ENCODE results near the gene HACD2. TPM values are rescaled to one million over a fixed set of nuclear protein-coding genes. Genes with fewer than 3 reads are reported as not detected.
A peak's percentile ranks its signal among the peaks of the same experiment; 100 is the strongest.

The HACD2 gene
- total RNA-seq, 3 donors from 2014 or later: 20.6 to 27.5 (median 26.8) TPM

GRCh38 chr3:123536153-123536895, 48.5 kb downstream of the HACD2 start:
- H3K4me3 Mint-ChIP-seq: no peak overlapping the region
- peaks cover 14% of the 10 kb centered on the region for H3K4me1 Mint-ChIP-seq (ENCODE audit: low read depth)
- ATAC-seq (peak in 1 of 2 donors; percentile 51), DNase-seq (no peak)
- peaks cover 4% of the 10 kb centered on the region for H3K36me3 Mint-ChIP-seq (ENCODE audit: insufficient read depth)
- no peaks in the 10 kb centered on the region for H3K27me3 Mint-ChIP-seq (ENCODE audit: low read depth)
- no peaks in the 10 kb centered on the region for H3K9me3 Mint-ChIP-seq

GRCh38 chr3:123535580-123535979, 49.3 kb downstream of the HACD2 start:
- H3K27me3 Mint-ChIP-seq (ENCODE audit: low read depth): no peaks in the 10 kb centered on the region
- H3K4me1 Mint-ChIP-seq (ENCODE audit: low read depth): peaks cover 12% of the 10 kb centered on the region
- no peak overlapping the region for H3K4me3 Mint-ChIP-seq
- ATAC-seq (no peak), DNase-seq (no peak)
- H3K9me3 Mint-ChIP-seq: no peaks in the 10 kb centered on the region
- H3K36me3 Mint-ChIP-seq (ENCODE audit: insufficient read depth): peaks cover 2% of the 10 kb centered on the region

- no peak overlapping the region for H3K4me3 Mint-ChIP-seq
- ATAC-seq (no peak), DNase-seq (no peak)
- H3K27me3 Mint-ChIP-seq (ENCODE audit: low read depth): no peaks in the 10 kb centered on the region
- no peaks in the 10 kb centered on the region for H3K36me3 Mint-ChIP-seq (ENCODE audit: insufficient read depth)
- peaks cover 6% of the 10 kb centered on the region for H3K4me1 Mint-ChIP-seq (ENCODE audit: low read depth)
- no peaks in the 10 kb centered on the region for H3K9me3 Mint-ChIP-seq
Observed at GRCh38 chr3:123534264-123534663, 50.6 kb downstream of the HACD2 start.

DNA sequence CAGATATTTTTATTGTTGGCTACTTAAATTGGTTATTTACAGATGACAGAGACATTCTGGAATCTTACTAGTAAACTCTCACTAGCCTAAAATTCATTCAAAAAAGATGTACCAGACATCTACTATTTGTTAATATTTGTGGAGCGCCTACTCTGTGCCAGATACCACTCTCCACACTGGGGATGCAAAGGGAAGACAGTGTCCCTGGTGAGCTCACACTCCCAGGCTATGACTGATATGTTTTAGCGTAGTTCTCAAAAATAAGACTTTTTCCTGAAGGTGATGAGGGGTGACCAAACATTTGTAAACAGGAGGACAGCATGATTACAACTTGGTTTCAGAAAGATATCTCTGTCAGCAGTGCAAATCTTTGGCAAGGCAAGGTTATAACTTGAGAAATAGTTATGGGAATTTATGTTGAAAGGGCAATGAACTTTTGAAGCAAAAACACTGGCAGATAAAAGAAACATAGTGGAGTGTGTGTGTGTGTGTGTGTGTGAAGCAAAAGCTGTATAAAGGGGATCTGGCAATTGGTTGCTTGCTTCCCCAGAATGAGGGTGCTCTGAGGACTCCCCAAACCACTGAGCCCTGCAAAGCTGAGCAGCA, 51.2 kb downstream of the HACD2 start:
- Mint-ChIP-seq H3K36me3 (ENCODE audit: insufficient read depth) (no peaks in the 10 kb centered on the region), H3K4me1 (ENCODE audit: low read depth) (peaks cover 6% of the 10 kb centered on the region), H3K27me3 (ENCODE audit: low read depth) (no peaks in the 10 kb centered on the region), H3K4me3 (no peak overlapping the region), H3K9me3 (no peaks in the 10 kb centered on the region)
- DNase-seq (no peak), ATAC-seq (no peak)

- Mint-ChIP-seq H3K27me3 (ENCODE audit: low read depth) (no peaks in the 10 kb centered on the region), H3K36me3 (ENCODE audit: insufficient read depth) (peaks cover 25% of the 10 kb centered on the region), H3K4me3 (no peak overlapping the region), H3K9me3 (no peaks in the 10 kb centered on the region), H3K4me1 (ENCODE audit: low read depth) (peaks cover 29% of the 10 kb centered on the region)
- DNase-seq (no peak), ATAC-seq (no peak)
Observed at GRCh38 chr3:123528130-123528529, 56.7 kb downstream of the HACD2 start.

DNA sequence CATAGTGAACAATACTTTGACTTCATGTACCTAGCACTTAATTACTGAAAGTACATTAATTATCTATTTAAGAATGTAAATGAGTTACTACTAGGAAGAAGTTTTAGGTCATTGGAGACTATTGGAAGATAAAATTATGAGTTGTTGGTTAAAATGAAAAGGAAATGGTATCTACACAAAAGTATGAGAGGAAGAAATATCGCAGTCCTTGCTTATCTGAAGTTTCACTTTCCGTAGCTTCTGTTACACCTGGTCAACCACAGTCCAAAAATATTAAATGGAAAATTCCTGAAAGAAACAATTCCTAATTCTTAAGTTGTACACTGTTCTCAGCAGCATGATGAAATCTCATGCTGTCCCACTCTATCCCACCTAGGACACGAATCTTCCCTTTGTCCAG, 57.8 kb downstream of the HACD2 start:
- no peak for DNase-seq
- no peaks in the 10 kb centered on the region for H3K27me3 Mint-ChIP-seq (ENCODE audit: low read depth)
- H3K36me3 Mint-ChIP-seq (ENCODE audit: insufficient read depth): peaks cover 28% of the 10 kb centered on the region
- no peaks in the 10 kb centered on the region for H3K9me3 Mint-ChIP-seq
- no peak for ATAC-seq
- peaks cover 38% of the 10 kb centered on the region for H3K4me1 Mint-ChIP-seq (ENCODE audit: low read depth)
- no peak overlapping the region for H3K4me3 Mint-ChIP-seq

DNA sequence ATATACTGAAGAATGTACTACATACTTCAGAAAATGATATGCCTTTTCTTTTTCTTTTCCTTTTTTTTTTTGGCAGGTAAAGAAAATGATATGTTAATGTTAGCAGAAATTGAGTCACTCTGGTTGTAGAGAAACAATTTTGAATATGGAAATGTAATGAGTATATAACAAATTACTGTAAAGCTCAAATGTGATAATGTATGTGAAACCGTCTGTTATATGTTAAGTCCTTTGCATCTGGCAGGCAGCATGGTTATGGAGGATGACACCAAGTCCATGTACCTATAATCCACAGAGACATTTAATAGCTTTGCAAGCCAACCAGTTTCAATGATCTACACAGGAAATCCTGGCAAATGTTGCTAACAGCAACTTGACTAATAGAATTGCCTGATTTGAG, 58.4 kb downstream of the HACD2 start:
- Mint-ChIP-seq H3K36me3 (ENCODE audit: insufficient read depth) (peaks cover 30% of the 10 kb centered on the region), H3K4me3 (no peak overlapping the region), H3K4me1 (ENCODE audit: low read depth) (peaks cover 42% of the 10 kb centered on the region), H3K27me3 (ENCODE audit: low read depth) (no peaks in the 10 kb centered on the region), H3K9me3 (no peaks in the 10 kb centered on the region)
- no peak for DNase-seq
- no peak for ATAC-seq

GRCh38 chr3:123525433-123525832, 59.4 kb downstream of the HACD2 start:
- ATAC-seq: no peak
- Mint-ChIP-seq H3K4me3 (no peak overlapping the region), H3K4me1 (ENCODE audit: low read depth) (peaks cover 50% of the 10 kb centered on the region)

GRCh38 chr3:123524981-123525380, 59.9 kb downstream of the HACD2 start:
- H3K9me3 Mint-ChIP-seq: no peaks in the 10 kb centered on the region
- no peak overlapping the region for H3K4me3 Mint-ChIP-seq
- H3K27me3 Mint-ChIP-seq (ENCODE audit: low read depth): no peaks in the 10 kb centered on the region
- ATAC-seq: no peak
- DNase-seq: no peak
- H3K4me1 Mint-ChIP-seq (ENCODE audit: low read depth): peaks cover 50% of the 10 kb centered on the region
- H3K36me3 Mint-ChIP-seq (ENCODE audit: insufficient read depth): peaks cover 30% of the 10 kb centered on the region

More at GRCh38 chr3:123525433-123525832, 59.4 kb downstream of the HACD2 start:
- no peaks in the 10 kb centered on the region for H3K27me3 Mint-ChIP-seq (ENCODE audit: low read depth)
- H3K9me3 Mint-ChIP-seq: no peaks in the 10 kb centered on the region
- H3K36me3 Mint-ChIP-seq (ENCODE audit: insufficient read depth): peaks cover 30% of the 10 kb centered on the region
- no peak for DNase-seq

GRCh38 chr3:123523023-123523412, 61.8 kb downstream of the HACD2 start:
- Mint-ChIP-seq H3K36me3 (ENCODE audit: insufficient read depth) (peaks cover 28% of the 10 kb centered on the region), H3K4me1 (ENCODE audit: low read depth) (peaks cover 55% of the 10 kb centered on the region), H3K9me3 (no peaks in the 10 kb centered on the region), H3K27me3 (ENCODE audit: low read depth) (no peaks in the 10 kb centered on the region), H3K4me3 (peak overlapping the region; percentile 3)
- ATAC-seq: no peak
- no peak for DNase-seq

DNA sequence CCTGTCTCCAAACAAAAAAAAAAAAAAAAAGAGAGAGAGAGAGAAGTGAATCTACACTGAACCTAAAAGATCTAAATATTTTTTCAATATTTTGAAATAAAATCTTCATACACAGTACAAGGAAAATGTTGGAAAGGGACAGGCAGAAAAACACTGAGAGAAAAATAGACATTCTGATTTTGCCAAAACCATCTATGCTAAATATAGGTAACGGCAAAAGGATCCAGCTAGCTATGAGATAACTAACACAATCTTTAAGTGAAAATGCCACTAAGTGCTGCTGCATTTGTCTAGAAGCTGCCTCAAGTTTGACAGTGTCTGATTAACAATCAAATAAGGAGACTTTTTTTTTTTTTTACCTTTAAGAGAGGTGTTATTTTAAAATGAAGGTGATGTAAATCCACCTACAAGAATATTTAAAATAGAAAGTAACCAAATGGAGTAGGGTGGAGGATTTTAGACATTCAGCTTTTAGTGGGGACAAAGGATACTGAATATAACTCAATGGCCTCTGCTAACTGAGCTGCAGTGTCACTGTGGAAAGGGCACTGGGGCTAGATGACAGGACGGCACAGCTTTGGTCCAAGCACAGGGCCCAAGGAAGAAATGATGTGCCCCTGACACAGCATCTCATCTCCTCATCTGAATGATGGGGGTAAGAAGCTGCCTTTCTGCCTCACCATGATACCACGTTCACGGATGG, 62.4 kb downstream of the HACD2 start:
- ATAC-seq (no peak), DNase-seq (no peak)
- Mint-ChIP-seq H3K4me3 (no peak overlapping the region), H3K4me1 (ENCODE audit: low read depth) (peaks cover 55% of the 10 kb centered on the region), H3K36me3 (ENCODE audit: insufficient read depth) (peaks cover 24% of the 10 kb centered on the region), H3K27me3 (ENCODE audit: low read depth) (no peaks in the 10 kb centered on the region), H3K9me3 (no peaks in the 10 kb centered on the region)

DNA sequence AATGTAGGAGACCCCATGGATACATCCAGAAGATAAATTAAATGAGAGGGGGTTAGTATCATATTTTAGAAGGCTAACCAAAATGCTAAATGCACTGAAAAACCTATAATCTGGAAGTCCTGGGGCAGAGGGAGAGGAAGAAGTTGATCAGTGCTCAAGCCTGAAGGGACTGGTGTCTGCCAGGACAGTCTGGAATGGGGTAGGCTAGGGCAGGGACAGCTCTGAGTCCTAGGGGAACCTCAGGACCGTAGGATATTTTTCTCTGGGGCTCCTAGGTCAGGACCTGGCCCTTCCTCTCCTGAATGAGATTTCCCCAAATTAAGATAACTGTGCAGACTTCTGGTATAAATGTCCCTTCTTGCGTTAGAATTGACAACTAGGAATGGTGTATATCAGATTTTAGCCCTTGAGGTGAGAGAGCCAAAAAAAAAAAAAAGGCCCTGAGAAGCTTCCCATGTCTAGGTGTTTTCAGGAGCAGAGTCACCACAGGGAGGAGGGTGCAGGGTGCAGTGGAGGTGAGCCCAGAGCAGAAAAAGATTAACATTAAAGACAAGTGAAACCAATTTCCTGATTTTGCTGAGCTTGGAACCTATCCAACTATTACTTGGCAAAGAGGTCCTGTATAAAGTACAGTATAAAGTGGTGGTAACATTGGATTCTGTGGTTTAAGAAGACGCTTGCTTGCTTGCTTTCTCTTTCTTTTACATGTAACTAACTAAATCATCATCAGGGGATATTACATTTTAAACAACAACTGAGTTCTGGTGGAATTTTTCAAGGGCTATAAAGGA, 63.5 kb downstream of the HACD2 start:
- no peaks in the 10 kb centered on the region for H3K9me3 Mint-ChIP-seq
- peaks cover 53% of the 10 kb centered on the region for H3K4me1 Mint-ChIP-seq (ENCODE audit: low read depth)
- peaks cover 18% of the 10 kb centered on the region for H3K36me3 Mint-ChIP-seq (ENCODE audit: insufficient read depth)
- no peak for DNase-seq
- no peaks in the 10 kb centered on the region for H3K27me3 Mint-ChIP-seq (ENCODE audit: low read depth)
- ATAC-seq: no peak
- peak overlapping the region; percentile 38 for H3K4me3 Mint-ChIP-seq

DNA sequence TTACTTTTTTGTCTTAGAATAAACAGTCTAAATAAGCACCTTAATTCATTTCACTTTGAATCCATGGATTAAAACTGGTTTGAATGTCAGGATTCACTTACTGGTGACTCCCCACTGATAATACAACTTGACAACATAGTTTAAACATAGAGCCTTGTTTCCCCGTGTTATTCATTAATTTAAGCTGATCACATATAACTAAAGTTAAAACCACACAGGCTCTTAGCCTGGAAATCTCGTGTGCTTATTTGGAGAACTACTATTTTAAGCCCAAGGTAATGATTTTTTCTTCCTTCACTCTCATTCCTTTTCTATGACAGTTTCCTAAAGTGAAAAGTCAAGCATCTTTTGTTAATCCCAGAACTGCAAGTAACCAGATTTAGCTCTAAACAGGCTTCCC, 64.2 kb downstream of the HACD2 start:
- ATAC-seq (no peak), DNase-seq (no peak)
- Mint-ChIP-seq H3K36me3 (ENCODE audit: insufficient read depth) (peaks cover 13% of the 10 kb centered on the region), H3K4me3 (no peak overlapping the region), H3K27me3 (ENCODE audit: low read depth) (no peaks in the 10 kb centered on the region), H3K9me3 (no peaks in the 10 kb centered on the region), H3K4me1 (ENCODE audit: low read depth) (peaks cover 51% of the 10 kb centered on the region)

DNA sequence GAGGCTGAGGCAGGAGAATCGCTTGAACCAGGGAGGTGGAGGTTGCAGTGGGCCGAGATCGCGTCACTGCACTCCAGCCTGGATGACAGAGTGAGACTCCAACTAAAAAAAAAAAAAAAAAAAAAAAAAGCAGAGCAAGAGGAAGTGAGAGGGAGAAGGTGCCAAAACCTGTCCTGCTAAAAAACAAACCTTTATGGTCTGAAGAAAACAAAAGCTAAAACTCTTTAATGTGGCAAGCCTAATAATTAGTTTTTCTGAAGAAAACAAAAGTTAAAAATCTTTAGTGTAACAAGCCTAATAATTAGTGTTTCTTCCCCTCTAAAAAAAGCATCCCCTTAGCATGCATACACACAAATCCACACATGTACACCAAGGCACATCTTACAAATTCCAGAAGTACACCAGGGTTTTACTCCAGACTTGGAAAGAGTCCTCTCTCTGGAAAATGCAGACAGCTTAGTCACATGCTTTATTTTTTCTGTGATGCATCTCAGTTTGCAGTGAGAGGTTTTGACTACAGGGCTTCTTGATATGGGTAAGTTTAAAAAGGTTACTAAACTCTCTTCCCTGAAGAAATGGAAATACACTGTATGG, 65.9 kb downstream of the HACD2 start:
- Mint-ChIP-seq H3K4me1 (ENCODE audit: low read depth) (peaks cover 36% of the 10 kb centered on the region), H3K36me3 (ENCODE audit: insufficient read depth) (peaks cover 11% of the 10 kb centered on the region), H3K9me3 (no peaks in the 10 kb centered on the region), H3K4me3 (no peak overlapping the region), H3K27me3 (ENCODE audit: low read depth) (no peaks in the 10 kb centered on the region)
- DNase-seq (no peak), ATAC-seq (no peak)
